ENCODE data around the gene SLC35G3. TPM values are rescaled to one million over a fixed set of nuclear protein-coding genes. Genes with fewer than 3 reads are reported as not detected.
A peak's percentile ranks its signal among the peaks of the same experiment; 100 is the strongest.
"Not testable (repeated sequence)": the region's sequence is repeated elsewhere in the genome, so short reads cannot be mapped to it uniquely, and the experiment has no call there.

SLC35G3 gene
- total and polyA plus RNA-seq, 2 of the 13 experiments (the other 11 are each of a cell fraction or from before 2014, with no cell fraction given): not detected

- TF ChIP-seq PATZ1 (CRISPR knock-in tag; IDR thresholded peaks at IDR 0.05) (no peak), HMGA1 (CRISPR knock-in tag; conservative IDR thresholded peaks at IDR 0.05) (no peak)
Observed at GRCh38 chr17:35174835-35175334, 19.3 kb downstream of the SLC35G3 start (continued).

- ATAC-seq; CTCF ChIA-PET (ENCODE audit: low intra/inter-chr PET ratio, low total read pairs); intact Hi-C loops (cut with micrococcal nuclease; ENCODE audit: unreplicated experiment); H3K79me2 ChIP-seq (ENCODE audit: insufficient read depth, low read length); H3K27ac ChIP-seq (ENCODE audit: extremely low read length, insufficient read depth, low read length); H3K9ac ChIP-seq (ENCODE audit: insufficient read depth, low read depth, low read length); H3K4me3 ChIP-seq (replicated peaks in 1 of 3; ENCODE audit: insufficient read depth in 1 of 3, low read depth in 2 of 3, low read length in 3 of 3); DNase-seq (ENCODE audit: low spot score); FAIRE-seq; H2AFZ ChIP-seq (ENCODE audit: low read length); BruUV-seq (replicated peaks); H3K4me2 ChIP-seq (ENCODE audit: low read depth, low read length); H4K20me1 ChIP-seq (ENCODE audit: insufficient read depth, low read length); H3K9me3 ChIP-seq (ENCODE audit: low read length); H3K4me1 ChIP-seq (ENCODE audit: insufficient read depth, low read length); POLR2A ChIA-PET; H3K36me3 ChIP-seq (replicated peaks in 1 of 2; ENCODE audit: control insufficient read depth in 1 of 2, insufficient read depth in 2 of 2, low read length in 2 of 2): not testable (repeated sequence)
- in situ Hi-C loops (cut with HindIII; ENCODE audit: extremely low pct_ligation_motif_present, low pct_unique_long_range_greater_than_20kb): loop anchor here (10.0 kb wide), 1 partner anchor 362 kb away; the partner anchor contains the start of gene SLFN12L
- WGBS (ENCODE audit: low lambda C conversion rate): 0% methylated on average over 1 of the region's 3 CpGs
- peaks cover 0 to 31% of the 10 kb centered on the region in 2 experiments; a peak in 4 of 5 replicates for H3K27me3 ChIP-seq (ENCODE audit: control insufficient read depth in 1 of 2, insufficient read depth in 2 of 2, low read length in 2 of 2)
Observed at GRCh38 chr17:35172321-35172720, 21.9 kb downstream of the SLC35G3 start.

- H4K20me1 ChIP-seq (ENCODE audit: insufficient read depth, low read length): no peaks in the 10 kb centered on the region
- no peaks in the 10 kb centered on the region for H3K9me3 ChIP-seq (ENCODE audit: low read length)
- no peak overlapping the region for H3K9ac ChIP-seq (ENCODE audit: insufficient read depth, low read depth, low read length)
- ChIA-PET POLR2A (no interaction called here), CTCF (ENCODE audit: low intra/inter-chr PET ratio, low total read pairs) (no interaction called here)
- TF ChIP-seq JUND (CRISPR knock-in tag; IDR thresholded peaks at IDR 0.05): no peak
- peak; percentile 55 for TF ChIP-seq CREB1 (IDR thresholded peaks at IDR 0.05)
- no peak for TF ChIP-seq CREB1 (CRISPR knock-in tag; IDR thresholded peaks at IDR 0.05)
- no peak for TF ChIP-seq IKZF1 (IDR thresholded peaks at IDR 0.05)
- peak; percentile 95 for TF ChIP-seq ATF7 (IDR thresholded peaks at IDR 0.05)
- no peak for TF ChIP-seq ATF7 (CRISPR knock-in tag; IDR thresholded peaks at IDR 0.05)
- DNase-seq (ENCODE audit: low spot score) (no peak), ATAC-seq (no peak), FAIRE-seq (no peak)
- no peaks in the 10 kb centered on the region for H3K4me1 ChIP-seq (ENCODE audit: insufficient read depth, low read length)
- H3K27me3 ChIP-seq (ENCODE audit: control insufficient read depth in 1 of 2, insufficient read depth in 2 of 2, low read length in 2 of 2): peaks cover 0 to 28% of the 10 kb centered on the region in 2 experiments; a peak in 4 of 5 replicates
- no peak overlapping the region for H2AFZ ChIP-seq (ENCODE audit: low read length)
- no peak overlapping the region for H3K27ac ChIP-seq (ENCODE audit: extremely low read length, insufficient read depth, low read length)
- intact Hi-C loops (cut with micrococcal nuclease; ENCODE audit: unreplicated experiment) (no loop called here), in situ Hi-C loops (cut with HindIII; ENCODE audit: extremely low pct_ligation_motif_present, low pct_unique_long_range_greater_than_20kb) (loop anchor here (10.0 kb wide), 1 partner anchor 363 kb away; the partner anchor contains the start of gene SLFN12L)
- no peaks in the 10 kb centered on the region for H3K36me3 ChIP-seq (replicated peaks in 1 of 2; ENCODE audit: control insufficient read depth in 1 of 2, insufficient read depth in 2 of 2, low read length in 2 of 2)
- no peak overlapping the region for H3K4me3 ChIP-seq (replicated peaks in 1 of 3; ENCODE audit: insufficient read depth in 1 of 3, low read depth in 2 of 3, low read length in 3 of 3)
- 8% methylated on average over 2 of the region's 2 CpGs for WGBS (ENCODE audit: low lambda C conversion rate)
- no peak overlapping the region for H3K4me2 ChIP-seq (ENCODE audit: low read depth, low read length)
- no peaks in the 10 kb centered on the region for H3K79me2 ChIP-seq (ENCODE audit: insufficient read depth, low read length)
- no TSS peak for BruUV-seq (replicated peaks)
Observed at GRCh38 chr17:35171834-35172233, 22.4 kb downstream of the SLC35G3 start.
